Lung (tissue), 12 donors: ENCODE results near the gene CX3CL1. TPM values are rescaled to one million over a fixed set of nuclear protein-coding genes. Genes with fewer than 3 reads are reported as not detected.

Source experiments
- ATAC-seq: fragments of 200-7000 bp; cut with Tn5 transposase; one replicate; pipeline ENCODE4 v1.9.1; 2020; ENCODE audit warnings: moderate number of reproducible peaks; ENCODE audit not compliant: insufficient read depth, low FRiP score
- DNase-seq, 3 donors: peaks; one replicate each; pipeline ENCODE4 v3.0.0-alpha.2; 2013 to 2017
- H3K27ac ChIP-seq, 2 donors: one replicate each; pipeline ENCODE4 v1.5.1; 2013; ENCODE audit warnings: mild to moderate bottlenecking in 2 of 2, moderate library complexity in 2 of 2, control low read depth in 1 of 2, inconsistent platforms in 1 of 2, low read depth in 1 of 2, low read length in 1 of 2
- H3K27me3 ChIP-seq, 3 donors: one replicate each; pipeline ENCODE4 v1.5.1; 2013; ENCODE audit warnings: low read length in 2 of 3; ENCODE audit not compliant: control insufficient read depth in 3 of 3, insufficient read depth in 3 of 3
- H3K36me3 ChIP-seq, 4 donors: one replicate each; pipeline ENCODE4 v1.5.1; 2013; ENCODE audit warnings: low read length in 4 of 4, mild to moderate bottlenecking in 1 of 4, moderate library complexity in 1 of 4; ENCODE audit not compliant: control insufficient read depth in 4 of 4, insufficient read depth in 4 of 4
- H3K4me1 ChIP-seq, 5 donors: one replicate each; pipeline ENCODE4 v1.5.1; 2013; ENCODE audit warnings: low read length in 5 of 5, mild to moderate bottlenecking in 2 of 5, moderate library complexity in 1 of 5; ENCODE audit not compliant: control insufficient read depth in 5 of 5, insufficient read depth in 5 of 5
- H3K4me3 ChIP-seq: one replicate; pipeline ENCODE4 v1.5.1; 2013; ENCODE audit warnings: mild to moderate bottlenecking, control low read depth, moderate library complexity
- H3K9ac ChIP-seq, 2 donors: one replicate each; pipeline ENCODE4 v1.5.1; 2013; ENCODE audit warnings: low read length in 2 of 2, control low read depth in 1 of 2; ENCODE audit not compliant: insufficient read depth in 1 of 2
- H3K9me3 ChIP-seq, 4 donors: one replicate each; pipeline ENCODE4 v1.5.1; 2013; ENCODE audit warnings: low read length in 3 of 4, mild to moderate bottlenecking in 1 of 4, moderate library complexity in 1 of 4; ENCODE audit not compliant: control insufficient read depth in 4 of 4, insufficient read depth in 3 of 4
- CTCF ChIP-seq: IDR thresholded peaks from 2 replicates; pipeline ENCODE4 v1.5.1; 2012; ENCODE audit warnings: mild to moderate bottlenecking; ENCODE audit errors: control extremely low read depth, extremely low read depth
- WGBS, 2 donors: extraction: QIAGEN DNeasy Blood & Tissue Kit; methylation state at CpG; one replicate each; pipeline ENCODE4 v1.1.7; 2013; 5-methylcytosine and 5-hydroxymethylcytosine counted together
- polyA plus RNA-seq, 2 donors: library from polyadenylated mRNA; stranded (reverse); fragments of 200-250 nt; gene quantifications; one replicate each; pipeline ENCODE4 v1.2.1, GENCODE V29; 2013
- total RNA-seq, 2 donors: library from RNA; depleted of rRNA in 1 of 2; stranded (reverse); fragments of >200 nt in 1 of 2; gene quantifications; one replicate each; pipeline ENCODE4 v1.2.1, GENCODE V29; 2014 to 2021
- donor health status: control.
- donor health status: control.
- donor health status: Bipolar disorder and iron deficiency.
- donor health status: healthy.
- donor health status: DM: yes; HTN: yes; CAD: no.

Gene CX3CL1
- total and polyA plus RNA-seq, 4 donors, result 22.8 to 58.6 (median 31.7) TPM

- DNase-seq (no peak), ATAC-seq (no peak)
- TF ChIP-seq CTCF, result no peak
- Histone ChIP-seq H3K4me3 (no peak overlapping the region), H3K9me3 (no peaks in the 10 kb centered on the region), H3K9ac (no peak overlapping the region), H3K4me1 (peaks cover 0 to 9% (median 0%) of the 10 kb centered on the region in 5 donors), H3K27ac (no peak overlapping the region), H3K27me3 (no peaks in the 10 kb centered on the region), H3K36me3 (no peaks in the 10 kb centered on the region)
- 96 to 100% methylated on average over 3 of the region's 3 CpGs for WGBS, 2 donors
Observed at GRCh38 chr16:57364143-57364542, 8.1 kb upstream of the CX3CL1 start.

- Histone ChIP-seq H3K27ac (no peak overlapping the region), H3K4me3 (no peak overlapping the region), H3K27me3 (no peaks in the 10 kb centered on the region), H3K4me1 (peaks cover 0 to 9% (median 0%) of the 10 kb centered on the region in 5 donors), H3K9me3 (no peaks in the 10 kb centered on the region), H3K9ac (no peak overlapping the region), H3K36me3 (no peaks in the 10 kb centered on the region)
- DNase-seq, result no peak
- 21 to 39% methylated on average over 6 of the region's 6 CpGs for WGBS, 2 donors
- TF ChIP-seq CTCF, result no peak
- no peak for ATAC-seq
Observed at GRCh38 chr16:57366544-57367040, 5.7 kb upstream of the CX3CL1 start.

GRCh38 chr16:57367116-57367752 lies 5.1 kb upstream of the CX3CL1 start:
- no peaks in the 10 kb centered on the region for H3K9me3 ChIP-seq
- 64 to 79% methylated on average over 7 of the region's 7 CpGs for WGBS, 2 donors
- no peak overlapping the region for H3K4me3 ChIP-seq
- H3K27me3 ChIP-seq, result no peaks in the 10 kb centered on the region
- no peak for DNase-seq
- peak overlapping the region in 1 of 2 donors; percentile 28 for H3K27ac ChIP-seq
- H3K9ac ChIP-seq, result no peak overlapping the region
- H3K4me1 ChIP-seq, result peaks cover 0 to 9% (median 5%) of the 10 kb centered on the region in 5 donors
- no peak for ATAC-seq
- no peaks in the 10 kb centered on the region for H3K36me3 ChIP-seq
- TF ChIP-seq CTCF, result no peak
